GM20000 (cell line): ENCODE results near the gene CATSPERZ.

Experiments used
- DNase-seq: peaks from one replicate; pipeline ENCODE4 v3.0.0; 2012; ENCODE audit warnings: low spot score
- CTCF ChIP-seq: IDR thresholded peaks from 2 replicates; pipeline ENCODE4 v1.5.1; 2012; ENCODE audit warnings: mild to moderate bottlenecking, control low read depth; ENCODE audit errors: extremely low read depth, missing control alignments

Gene CATSPERZ

GRCh38 chr11:64289002-64289564 lies 11.1 kb upstream of the CATSPERZ start:
- TF ChIP-seq CTCF, result no peak

GRCh38 chr11:64290352-64291261 lies 9.6 kb upstream of the CATSPERZ start:
- TF ChIP-seq CTCF, result no peak

More at GRCh38 chr11:64289002-64289564, 11.1 kb upstream of the CATSPERZ start:
- DNase-seq, result no peak

GRCh38 chr11:64291262-64291751 lies 8.9 kb upstream of the CATSPERZ start, which contains the start of gene KCNK4:
Gene KCNK4 (plus strand): TSS chr11:64291302. CDS start chr11:64293019, 1,717 bp downstream.
- no peak for TF ChIP-seq CTCF
- DNase-seq, result no peak

More at GRCh38 chr11:64290352-64291261, 9.6 kb upstream of the CATSPERZ start:
- DNase-seq, result no peak

- no peak for TF ChIP-seq CTCF
Observed at GRCh38 chr11:64291752-64292459, 8.3 kb upstream of the CATSPERZ start.

GRCh38 chr11:64292460-64293254 lies 7.5 kb upstream of the CATSPERZ start:
- peak; percentile 51 for DNase-seq
- TF ChIP-seq CTCF, result no peak

More at GRCh38 chr11:64291752-64292459, 8.3 kb upstream of the CATSPERZ start:
- DNase-seq, result no peak

GRCh38 chr11:64294774-64295173 lies 5.4 kb upstream of the CATSPERZ start:
- no peak for TF ChIP-seq CTCF
- DNase-seq, result no peak
